OCI-LY7 (cell line): ENCODE results near the gene CCR5. TPM values are rescaled to one million over a fixed set of nuclear protein-coding genes. Genes with fewer than 3 reads are reported as not detected.

Source experiments
- BruUV-seq: library from RNA; stranded (reverse); fragments of 400-500 nt; replicated peaks from 2 replicates; lab custom pipeline; 2021; lab: Mats Ljungman, UMichigan
- CTCF ChIA-PET: fragments of 300-600 bp; sonication (Branson Sonifier 250); formaldehyde crosslinking; loops from one replicate; lab custom pipeline; 2022; ENCODE audit warnings: antibody characterized with exemption; ENCODE audit not compliant: unreplicated experiment; lab: Charles Lee
- POLR2A ChIA-PET: fragments of 300-600 bp; sonication (Branson Sonifier 250); formaldehyde crosslinking; loops from one replicate; lab custom pipeline; 2022; ENCODE audit warnings: antibody characterized with exemption; lab: Charles Lee
- DNase-seq: peaks from one replicate; pipeline ENCODE4 v3.0.0-alpha.2; 2015; ENCODE audit warnings: low spot score
- H2AFZ ChIP-seq: fragments of 200-600 bp; sonication (generic), shearing (Covaris generic); 2 replicates; pipeline ENCODE4 v1.6.1; 2014; ENCODE audit warnings: mild to moderate bottlenecking, antibody characterized with exemption, low read length, moderate library complexity
- H3K27ac ChIP-seq: fragments of 200-600 bp; sonication (generic); 2 replicates; pipeline ENCODE4 v1.5.1; 2014; ENCODE audit warnings: mixed run types, low read depth, mild to moderate bottlenecking, moderate library complexity, low read length, inconsistent platforms; ENCODE audit not compliant: poor library complexity, severe bottlenecking
- H3K36me3 ChIP-seq: fragments of 200-600 bp; sonication (generic); 2 replicates; pipeline ENCODE4 v1.6.1; 2014; ENCODE audit warnings: mild to moderate bottlenecking, antibody characterized with exemption, low read length, moderate library complexity, mixed read lengths; ENCODE audit not compliant: insufficient read depth
- H3K4me1 ChIP-seq: fragments of 200-600 bp; sonication (generic); 2 replicates; pipeline ENCODE4 v1.5.1; 2014; ENCODE audit warnings: mild to moderate bottlenecking, low read length; ENCODE audit not compliant: insufficient read depth, poor library complexity, severe bottlenecking
- H3K4me2 ChIP-seq: fragments of 200-600 bp; sonication (generic); 2 replicates; pipeline ENCODE4 v1.6.1; 2014; ENCODE audit warnings: mild to moderate bottlenecking, low read length
- H3K4me3 ChIP-seq: fragments of 200-600 bp; sonication (generic); 2 replicates; pipeline ENCODE4 v1.5.1; 2014; ENCODE audit warnings: mild to moderate bottlenecking, low read depth, low read length; ENCODE audit not compliant: poor library complexity, severe bottlenecking
- H3K79me2 ChIP-seq: fragments of 200-600 bp; sonication (generic); 2 replicates; pipeline ENCODE4 v1.6.1; 2016; ENCODE audit warnings: low read depth, mild to moderate bottlenecking, low read length, moderate library complexity, mixed read lengths; ENCODE audit not compliant: insufficient read depth
- H3K9me2 ChIP-seq: fragments of 200-600 bp; sonication (generic); 2 replicates; pipeline ENCODE4 v1.6.1; 2016; ENCODE audit warnings: mild to moderate bottlenecking, low read length, mixed read lengths; ENCODE audit not compliant: insufficient read depth
- H3K9me3 ChIP-seq: fragments of 200-600 bp; sonication (generic); 2 replicates; pipeline ENCODE4 v1.6.1; 2014; ENCODE audit warnings: mild to moderate bottlenecking, mixed run types, low read length, mixed read lengths
- H4K20me1 ChIP-seq: fragments of 200-600 bp; sonication (generic); 2 replicates; pipeline ENCODE4 v1.6.1; 2014; ENCODE audit warnings: mild to moderate bottlenecking, antibody characterized with exemption, low read length, moderate library complexity, mixed read lengths; ENCODE audit not compliant: insufficient read depth
- CTCF ChIP-seq: fragments of 200-600 bp; sonication (generic); conservative IDR thresholded peaks from 2 replicates; pipeline ENCODE4 v1.5.1; 2014; ENCODE audit warnings: mild to moderate bottlenecking, antibody characterized with exemption, low read length, moderate library complexity, mixed read lengths
- EZH2phosphoT487 ChIP-seq: fragments of 200-600 bp; sonication (generic); IDR thresholded peaks from 2 replicates; pipeline ENCODE4 v1.6.1; 2018; ENCODE audit warnings: low read depth, borderline replicate concordance, mild to moderate bottlenecking, mixed run types, antibody characterized with exemption, low read length, moderate library complexity, mixed read lengths
- intact Hi-C: fragments of 100-400 bp; cut with micrococcal nuclease; formaldehyde crosslinking; loops from one replicate; pipeline ENCODE4 v1.10.0; 2022; ENCODE audit not compliant: unreplicated experiment
- total RNA-seq, 2 experiments: library from RNA; depleted of rRNA in 1 of 2; stranded (reverse); fragments of >200 nt in 1 of 2; shearing (Covaris generic) in 1 of 2; gene quantifications; 2 replicates each; pipeline ENCODE4 v1.2.3, GENCODE V29; 2014 to 2022

The CCR5 gene
- total RNA-seq, 2 experiments from 2014 or later = not detected

- Histone ChIP-seq H3K4me2 (no peak overlapping the region), H4K20me1 (no peaks in the 10 kb centered on the region), H2AFZ (no peak overlapping the region), H3K4me3 (no peak overlapping the region), H3K9me2 (no peaks in the 10 kb centered on the region), H3K4me1 (no peaks in the 10 kb centered on the region), H3K9me3 (no peaks in the 10 kb centered on the region), H3K36me3 (no peaks in the 10 kb centered on the region), H3K27ac (no peak overlapping the region), H3K79me2 (no peaks in the 10 kb centered on the region)
- no peak for DNase-seq
- no TSS peak for BruUV-seq
- ChIA-PET POLR2A (no interaction called here), CTCF (no interaction called here)
- intact Hi-C loops = no loop called here
- no peak for TF ChIP-seq CTCF
- TF ChIP-seq EZH2phosphoT487 = no peak
Observed at GRCh38 chr3:46361408-46362283, 9.1 kb upstream of the CCR5 start.

- no peaks in the 10 kb centered on the region for H4K20me1 ChIP-seq
- no TSS peak for BruUV-seq
- no peak overlapping the region for H3K4me2 ChIP-seq
- no peaks in the 10 kb centered on the region for H3K4me1 ChIP-seq
- POLR2A ChIA-PET = no interaction called here
- CTCF ChIA-PET = no interaction called here
- no peaks in the 10 kb centered on the region for H3K9me2 ChIP-seq
- DNase-seq = no peak
- intact Hi-C loops = no loop called here
- no peaks in the 10 kb centered on the region for H3K79me2 ChIP-seq
- no peaks in the 10 kb centered on the region for H3K36me3 ChIP-seq
- H3K9me3 ChIP-seq = no peaks in the 10 kb centered on the region
- no peak for TF ChIP-seq CTCF
- TF ChIP-seq EZH2phosphoT487 = no peak
- no peak overlapping the region for H3K27ac ChIP-seq
- no peak overlapping the region for H3K4me3 ChIP-seq
- H2AFZ ChIP-seq = no peak overlapping the region
Observed at GRCh38 chr3:46365041-46365440, 5.7 kb upstream of the CCR5 start.
